Parathyroid adenoma (tissue), 2 donors: Measurements from ENCODE around the gene CAMKK2.
"Not testable (repeated sequence)": the region's sequence is repeated elsewhere in the genome, so short reads cannot be mapped to it uniquely, and the experiment has no call there.

Experiments
- H2AFZ ChIP-seq: fragments of 300-600 bp; sonication (generic); one replicate; pipeline ENCODE4 v1.7.0; 2017; ENCODE audit warnings: antibody characterized with exemption, mild to moderate bottlenecking
- H3K27ac ChIP-seq: fragments of 300-600 bp; sonication (generic); one replicate; pipeline ENCODE4 v1.7.0; 2017
- H3K27me3 ChIP-seq: fragments of 300-600 bp; sonication (generic); one replicate; pipeline ENCODE4 v1.7.0; 2017; ENCODE audit warnings: low read length; ENCODE audit not compliant: control insufficient read depth, insufficient read depth
- H3K36me3 ChIP-seq: fragments of 300-600 bp; sonication (generic); one replicate; pipeline ENCODE4 v1.7.0; 2017; ENCODE audit warnings: low read length; ENCODE audit not compliant: control insufficient read depth, insufficient read depth
- H3K4me1 ChIP-seq: fragments of 300-600 bp; sonication (generic); one replicate; pipeline ENCODE4 v1.7.0; 2017; ENCODE audit warnings: control low read depth
- H3K4me2 ChIP-seq: fragments of 300-600 bp; sonication (generic); one replicate; pipeline ENCODE4 v1.7.0; 2017; ENCODE audit warnings: low read length
- H3K4me3 ChIP-seq: fragments of 300-600 bp; sonication (generic); one replicate; pipeline ENCODE4 v1.7.0; 2017; ENCODE audit warnings: low read depth, low read length
- H3K79me2 ChIP-seq: fragments of 300-600 bp; sonication (generic); one replicate; pipeline ENCODE4 v1.7.0; 2017; ENCODE audit warnings: control low read depth
- H3K9ac ChIP-seq: fragments of 300-600 bp; sonication (generic); one replicate; pipeline ENCODE4 v1.7.0; 2017; ENCODE audit warnings: mild to moderate bottlenecking
- H3K9me3 ChIP-seq: fragments of 300-600 bp; sonication (generic); one replicate; pipeline ENCODE4 v1.7.0; 2017; ENCODE audit warnings: low read length; ENCODE audit not compliant: control insufficient read depth
- CTCF ChIP-seq: fragments of 300-600 bp; sonication (generic); IDR thresholded peaks from one replicate; pipeline ENCODE4 v1.7.0; 2017; ENCODE audit warnings: antibody characterized with exemption, mild to moderate bottlenecking
- donor health status: primary hyperparathyroidism.

Gene CAMKK2

GRCh38 chr12:121214166-121214777 lies 82.2 kb downstream of the CAMKK2 start:
- no peaks in the 10 kb centered on the region for H3K79me2 ChIP-seq
- no peaks in the 10 kb centered on the region for H3K36me3 ChIP-seq
- peak overlapping the region; percentile 10 for H3K4me2 ChIP-seq
- peaks cover 4% of the 10 kb centered on the region for H3K4me1 ChIP-seq
- no peaks in the 10 kb centered on the region for H3K27me3 ChIP-seq
- H3K9ac ChIP-seq: no peak overlapping the region
- TF ChIP-seq CTCF: no peak
- H3K27ac ChIP-seq: no peak overlapping the region
- H3K4me3 ChIP-seq: no peak overlapping the region
- no peaks in the 10 kb centered on the region for H3K9me3 ChIP-seq
- no peak overlapping the region for H2AFZ ChIP-seq

- no peaks in the 10 kb centered on the region for H3K36me3 ChIP-seq
- peaks cover 4% of the 10 kb centered on the region for H3K4me1 ChIP-seq
- no peaks in the 10 kb centered on the region for H3K9me3 ChIP-seq
- no peaks in the 10 kb centered on the region for H3K79me2 ChIP-seq
- H3K27me3 ChIP-seq: no peaks in the 10 kb centered on the region
- no peak overlapping the region for H3K4me3 ChIP-seq
- no peak overlapping the region for H3K9ac ChIP-seq
- no peak overlapping the region for H3K27ac ChIP-seq
- no peak overlapping the region for H3K4me2 ChIP-seq
- TF ChIP-seq CTCF: no peak
- no peak overlapping the region for H2AFZ ChIP-seq
These were observed 83.6 kb downstream of the CAMKK2 start for GRCh38 chr12:121212875-121213274.

GRCh38 chr12:121209624-121210572 lies 86.6 kb downstream of the CAMKK2 start, which contains the start of gene P2RX4:
TSS of gene P2RX4 (plus strand) at chr12:121210129. CDS start at chr12:121210165, 36 bp downstream.
- Histone ChIP-seq H3K27me3 (no peaks in the 10 kb centered on the region), H3K4me2 (peak within 1 kb of the TSS; percentile 79), H3K27ac (peak within 1 kb of the TSS; percentile 82), H3K36me3 (no peaks in the 10 kb centered on the region), H3K79me2 (no peaks in the 10 kb centered on the region), H3K9me3 (no peaks in the 10 kb centered on the region), H3K4me1 (peaks cover 4% of the 10 kb centered on the region), H2AFZ (peak within 1 kb of the TSS; percentile 98), H3K9ac (peak within 1 kb of the TSS; percentile 64), H3K4me3 (peak within 1 kb of the TSS; percentile 72)
- TF ChIP-seq CTCF: peak; percentile 30

GRCh38 chr12:121209221-121209620 lies 87.3 kb downstream of the CAMKK2 start:
- H3K79me2 ChIP-seq: no peaks in the 10 kb centered on the region
- peak overlapping the region; percentile 79 for H3K4me2 ChIP-seq
- H3K27ac ChIP-seq: peak overlapping the region; percentile 82
- no peak overlapping the region for H3K9ac ChIP-seq
- no peaks in the 10 kb centered on the region for H3K9me3 ChIP-seq
- no peak overlapping the region for H3K4me3 ChIP-seq
- TF ChIP-seq CTCF: no peak
- H3K36me3 ChIP-seq: no peaks in the 10 kb centered on the region
- H3K27me3 ChIP-seq: no peaks in the 10 kb centered on the region
- no peaks in the 10 kb centered on the region for H3K4me1 ChIP-seq
- H2AFZ ChIP-seq: peak overlapping the region; percentile 98

- H3K79me2 ChIP-seq, H3K4me3 ChIP-seq, H3K27me3 ChIP-seq, H3K4me2 ChIP-seq, H3K9me3 ChIP-seq, H3K36me3 ChIP-seq, H2AFZ ChIP-seq, H3K4me1 ChIP-seq, H3K27ac ChIP-seq, H3K9ac ChIP-seq: not testable (repeated sequence)
These were observed 87.9 kb downstream of the CAMKK2 start for GRCh38 chr12:121208571-121208970.
